Measurements from ENCODE around the gene MDFIC2. TPM values are rescaled to one million over a fixed set of nuclear protein-coding genes. Genes with fewer than 3 reads are reported as not detected.

MDFIC2 gene
- total RNA-seq, 2 donors from 2014 or later, result not detected

DNA sequence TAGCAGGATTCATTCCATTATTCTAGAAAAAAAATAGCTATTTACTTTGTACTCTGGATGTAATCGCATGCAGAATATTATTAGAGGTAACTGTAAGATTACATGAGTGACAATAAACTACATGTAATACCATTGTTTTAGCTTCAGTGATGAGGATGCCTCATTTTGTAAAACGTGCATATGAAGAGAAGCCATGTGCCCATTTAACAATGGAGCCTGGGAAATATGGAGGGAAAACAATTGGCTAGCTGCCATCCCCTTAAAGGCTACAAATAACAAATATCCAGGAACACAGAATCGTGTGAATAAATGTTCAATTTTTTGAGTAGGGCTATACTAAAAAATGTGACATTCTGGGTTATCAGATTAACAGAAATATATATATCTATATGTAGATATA, 161.8 kb downstream of the MDFIC2 start:
- no peaks in the 10 kb centered on the region for H3K36me3 ChIP-seq
- no peaks in the 10 kb centered on the region for H3K9me3 ChIP-seq
- no peak overlapping the region for H3K4me3 ChIP-seq
- DNase-seq (ENCODE audit: low spot score), result no peak
- no peaks in the 10 kb centered on the region for H3K4me1 ChIP-seq
- TF ChIP-seq, protein P1, sequence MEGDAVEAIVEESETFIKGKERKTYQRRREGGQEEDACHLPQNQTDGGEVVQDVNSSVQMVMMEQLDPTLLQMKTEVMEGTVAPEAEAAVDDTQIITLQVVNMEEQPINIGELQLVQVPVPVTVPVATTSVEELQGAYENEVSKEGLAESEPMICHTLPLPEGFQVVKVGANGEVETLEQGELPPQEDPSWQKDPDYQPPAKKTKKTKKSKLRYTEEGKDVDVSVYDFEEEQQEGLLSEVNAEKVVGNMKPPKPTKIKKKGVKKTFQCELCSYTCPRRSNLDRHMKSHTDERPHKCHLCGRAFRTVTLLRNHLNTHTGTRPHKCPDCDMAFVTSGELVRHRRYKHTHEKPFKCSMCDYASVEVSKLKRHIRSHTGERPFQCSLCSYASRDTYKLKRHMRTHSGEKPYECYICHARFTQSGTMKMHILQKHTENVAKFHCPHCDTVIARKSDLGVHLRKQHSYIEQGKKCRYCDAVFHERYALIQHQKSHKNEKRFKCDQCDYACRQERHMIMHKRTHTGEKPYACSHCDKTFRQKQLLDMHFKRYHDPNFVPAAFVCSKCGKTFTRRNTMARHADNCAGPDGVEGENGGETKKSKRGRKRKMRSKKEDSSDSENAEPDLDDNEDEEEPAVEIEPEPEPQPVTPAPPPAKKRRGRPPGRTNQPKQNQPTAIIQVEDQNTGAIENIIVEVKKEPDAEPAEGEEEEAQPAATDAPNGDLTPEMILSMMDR (IDR thresholded peaks at IDR 0.05), result no peak
- no peak overlapping the region for H3K27ac ChIP-seq
- H3K27me3 ChIP-seq, result no peaks in the 10 kb centered on the region

DNA sequence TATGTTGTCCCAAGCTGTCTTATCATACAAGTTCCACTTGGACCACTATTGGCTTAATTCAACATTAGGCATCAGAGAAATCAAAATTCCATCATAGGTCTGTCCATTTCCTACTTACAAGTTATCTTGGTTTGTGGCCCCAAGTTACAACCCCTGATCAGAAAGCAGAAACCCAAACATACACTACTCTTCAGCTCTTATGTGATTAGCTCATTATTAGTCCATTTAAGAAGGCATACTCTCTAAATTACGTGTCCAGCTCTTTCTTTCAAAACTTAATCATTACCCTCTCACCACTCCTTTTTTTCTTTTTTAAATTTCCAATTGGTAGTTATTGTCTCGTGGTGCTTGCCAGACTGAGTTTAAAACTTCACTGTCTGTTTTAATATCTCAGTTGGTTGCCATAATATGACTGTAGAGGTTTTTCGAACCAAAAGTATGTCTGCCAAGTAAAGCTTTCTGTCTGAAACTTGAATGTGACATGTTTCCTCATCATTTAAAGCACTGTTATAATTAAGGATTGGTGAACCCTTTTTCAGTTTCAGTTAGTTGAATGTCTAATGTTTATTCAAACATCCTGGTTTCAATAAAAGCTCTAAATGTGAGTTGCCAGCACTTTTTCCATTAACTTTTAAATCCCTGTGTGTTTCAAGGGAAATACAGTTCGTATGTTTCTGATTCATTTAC, 162.6 kb downstream of the MDFIC2 start:
- no peak overlapping the region for H3K27ac ChIP-seq
- H3K9me3 ChIP-seq, result no peaks in the 10 kb centered on the region
- H3K4me3 ChIP-seq, result no peak overlapping the region
- no peaks in the 10 kb centered on the region for H3K36me3 ChIP-seq
- no peaks in the 10 kb centered on the region for H3K27me3 ChIP-seq
- no peak for DNase-seq (ENCODE audit: low spot score)
- H3K4me1 ChIP-seq, result no peaks in the 10 kb centered on the region
- TF ChIP-seq, protein P1 (IDR thresholded peaks at IDR 0.05), result no peak
